Kidney capillary endothelial cell (primary cell): ENCODE measurements around the gene SLF2.
"Not testable (repeated sequence)": the region's sequence is repeated elsewhere in the genome, so short reads cannot be mapped to it uniquely, and the experiment has no call there.

Experiments
- DNase-seq: peaks from one replicate; pipeline ENCODE4 v3.0.0-alpha.2; 2018; ENCODE audit warnings: low spot score

The SLF2 gene

DNA sequence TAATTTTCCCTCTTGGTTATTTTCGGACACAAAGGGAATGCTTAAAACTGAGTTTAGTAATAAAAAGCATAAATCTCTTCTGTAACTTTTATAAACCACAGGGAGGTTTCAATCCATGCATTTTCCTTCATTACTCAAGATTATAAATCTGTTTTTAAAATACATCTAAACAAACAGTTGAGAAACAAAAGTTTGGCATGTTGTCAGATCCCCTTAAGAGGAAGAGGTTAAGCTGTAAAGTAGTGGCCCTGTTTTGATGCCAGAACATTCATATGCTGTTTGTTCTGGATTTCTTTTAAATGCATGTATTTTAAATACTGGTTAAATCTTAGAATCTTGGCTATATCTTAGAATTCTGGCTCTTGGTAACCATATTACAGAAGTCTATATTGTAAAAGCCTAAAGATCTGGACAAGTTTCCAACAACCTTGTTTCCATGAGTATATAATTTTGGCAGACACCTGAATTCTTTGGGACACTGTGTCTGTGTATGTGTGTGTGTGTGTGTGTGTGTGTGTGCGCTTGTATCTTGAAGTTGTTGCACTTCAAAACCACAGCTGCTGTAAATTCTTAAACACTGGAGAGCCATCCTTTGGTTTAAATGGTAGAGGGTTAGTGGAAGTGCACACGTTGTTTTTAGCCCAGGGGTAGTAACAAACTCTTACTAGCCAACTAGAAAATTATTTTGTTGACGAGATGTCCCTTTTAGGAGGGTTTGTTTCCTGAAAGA is 49.8 kb downstream of the SLF2 start:
- no peak for DNase-seq

- no peak for DNase-seq
Observed at GRCh38 chr10:100963826-100964225, 51.1 kb downstream of the SLF2 start.

DNA sequence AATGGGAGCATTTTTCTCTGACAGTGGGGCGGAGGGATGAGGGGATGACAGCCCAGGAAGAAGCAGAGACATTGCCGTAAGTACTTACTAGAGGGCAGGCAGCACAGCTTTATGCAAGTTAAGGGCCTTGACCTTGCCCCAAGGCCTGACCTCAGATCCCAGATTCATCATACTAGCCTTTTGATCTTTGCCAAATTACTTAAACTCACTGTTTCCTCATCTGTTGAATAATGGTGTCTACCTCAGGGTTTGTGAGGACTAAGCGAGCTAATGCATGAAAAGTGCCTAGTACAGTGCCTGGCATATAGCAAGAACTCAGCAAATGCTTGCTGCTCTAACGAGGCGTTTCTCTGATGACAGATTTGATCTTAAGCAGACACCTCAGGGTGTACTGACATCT is 53.1 kb downstream of the SLF2 start:
- no peak for DNase-seq

- no peak for DNase-seq
Observed at GRCh38 chr10:100966887-100967286, 54.1 kb downstream of the SLF2 start.

DNA sequence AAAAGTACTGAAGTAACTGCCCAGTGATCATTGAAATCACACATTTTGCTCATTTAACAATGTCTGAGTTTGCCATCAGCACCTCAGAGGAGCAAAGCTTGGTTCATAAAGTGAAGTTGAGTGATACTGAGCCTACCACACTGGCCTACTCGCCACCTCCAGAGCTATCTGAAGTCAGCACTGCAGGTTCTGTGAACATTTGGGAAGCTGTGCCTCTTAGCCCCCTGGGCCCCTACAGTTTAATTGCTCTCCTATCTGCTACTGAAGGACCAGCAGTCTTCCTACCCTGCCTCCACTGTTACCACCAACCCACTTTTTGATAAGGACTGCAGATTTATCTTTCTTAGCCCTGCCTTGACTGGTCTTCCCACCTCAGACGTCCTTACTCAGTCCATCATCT is 54.6 kb downstream of the SLF2 start:
- DNase-seq = no peak

DNA sequence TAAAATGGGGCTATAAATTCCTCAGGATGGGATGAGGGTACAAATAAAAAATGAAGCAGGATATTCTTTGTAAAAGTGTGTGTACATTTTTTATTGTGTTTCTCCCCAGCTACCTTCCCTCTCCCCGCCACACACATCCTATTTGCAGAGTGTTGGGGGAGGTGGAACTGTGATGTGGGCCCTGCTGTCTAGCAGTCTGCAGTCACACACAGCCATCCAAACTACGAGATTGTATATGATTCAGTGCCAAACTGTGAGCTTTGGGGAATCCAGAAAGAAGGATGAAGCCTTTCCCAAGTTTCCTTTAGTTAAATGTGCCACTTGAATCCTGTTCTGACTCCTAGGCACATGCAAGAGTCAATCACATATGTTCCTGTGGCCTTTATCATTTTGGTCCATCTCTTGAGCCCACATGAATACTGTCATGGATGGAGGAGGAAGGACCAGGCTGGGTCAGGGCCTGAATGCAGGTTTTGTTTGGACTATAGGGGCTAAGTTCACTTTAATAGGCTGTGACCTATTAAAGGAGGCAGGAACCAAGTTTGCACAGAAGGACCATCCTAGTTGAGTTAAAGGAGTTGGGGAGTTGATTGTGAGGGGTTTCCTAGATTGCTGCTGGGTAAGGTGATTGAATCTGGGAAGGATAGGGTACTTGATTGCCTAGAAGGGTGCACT is 55.4 kb downstream of the SLF2 start:
- no peak for DNase-seq

DNA sequence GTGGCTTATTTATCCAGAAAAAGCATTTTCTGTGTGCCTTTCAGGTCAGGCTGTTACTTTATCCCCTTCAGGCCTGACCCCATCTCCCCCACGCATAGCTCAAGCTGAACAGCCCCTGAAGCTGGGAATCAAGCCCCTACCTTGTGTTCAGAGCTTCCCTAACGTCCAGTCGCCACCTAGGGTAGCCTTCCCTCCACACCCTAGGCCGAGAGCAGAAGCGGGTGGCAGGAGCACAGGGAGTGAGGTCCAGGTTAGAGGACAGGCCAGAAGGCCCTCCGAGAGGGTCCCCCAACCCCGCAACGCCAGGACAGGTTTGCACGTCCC is 56.1 kb downstream of the SLF2 start:
- no peak for DNase-seq

DNA sequence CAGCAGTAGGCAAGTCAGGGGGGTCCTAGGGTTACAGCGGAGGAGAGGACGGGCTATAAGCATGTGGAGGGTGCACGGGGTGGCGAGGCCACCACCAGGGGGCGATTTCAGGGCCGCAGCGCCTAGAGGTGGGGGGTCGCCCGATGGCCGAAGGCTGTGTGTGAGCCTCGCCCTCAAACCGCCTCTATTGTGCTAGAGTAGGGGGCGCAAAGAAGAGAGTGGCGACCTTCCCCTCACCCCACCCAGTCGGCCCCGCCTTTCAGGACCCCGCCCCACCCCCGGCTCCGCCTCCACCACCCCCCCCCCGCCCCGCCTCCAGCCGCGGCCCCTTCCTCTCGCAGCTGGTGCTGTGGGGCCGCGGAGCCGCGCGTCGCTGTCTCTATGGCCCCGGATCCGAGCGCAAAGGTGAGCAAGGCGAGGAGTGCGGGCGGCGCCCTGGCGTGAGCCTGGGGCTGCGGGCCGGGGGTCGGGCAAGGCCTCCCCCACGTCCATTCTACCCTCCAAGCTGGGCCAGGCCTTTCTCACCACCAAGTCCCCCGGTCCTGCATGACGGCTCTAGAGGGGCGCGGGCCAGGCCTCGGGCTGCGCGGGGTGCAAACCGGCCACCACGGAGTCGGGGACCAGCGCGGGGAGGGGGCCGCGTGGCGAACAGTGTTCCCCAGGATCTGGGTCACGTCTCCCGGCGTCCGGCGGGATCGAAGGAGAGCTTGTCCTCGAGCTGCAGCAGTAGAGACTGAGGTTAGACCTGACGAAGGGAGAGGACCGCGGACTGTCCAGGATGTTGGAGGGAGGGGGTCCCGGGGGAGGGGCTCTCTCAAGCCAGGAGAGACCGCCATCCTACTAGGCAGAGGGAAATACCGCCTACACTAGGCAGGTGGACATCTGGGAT is 56.7 kb downstream of the SLF2 start, which contains the start of gene SEMA4G:
SEMA4G (plus strand) TSS at position 318 of the 889 bp plus-strand sequence. CDS start 3,409 bp downstream, outside the sequence.
- DNase-seq = peak; percentile 26

DNA sequence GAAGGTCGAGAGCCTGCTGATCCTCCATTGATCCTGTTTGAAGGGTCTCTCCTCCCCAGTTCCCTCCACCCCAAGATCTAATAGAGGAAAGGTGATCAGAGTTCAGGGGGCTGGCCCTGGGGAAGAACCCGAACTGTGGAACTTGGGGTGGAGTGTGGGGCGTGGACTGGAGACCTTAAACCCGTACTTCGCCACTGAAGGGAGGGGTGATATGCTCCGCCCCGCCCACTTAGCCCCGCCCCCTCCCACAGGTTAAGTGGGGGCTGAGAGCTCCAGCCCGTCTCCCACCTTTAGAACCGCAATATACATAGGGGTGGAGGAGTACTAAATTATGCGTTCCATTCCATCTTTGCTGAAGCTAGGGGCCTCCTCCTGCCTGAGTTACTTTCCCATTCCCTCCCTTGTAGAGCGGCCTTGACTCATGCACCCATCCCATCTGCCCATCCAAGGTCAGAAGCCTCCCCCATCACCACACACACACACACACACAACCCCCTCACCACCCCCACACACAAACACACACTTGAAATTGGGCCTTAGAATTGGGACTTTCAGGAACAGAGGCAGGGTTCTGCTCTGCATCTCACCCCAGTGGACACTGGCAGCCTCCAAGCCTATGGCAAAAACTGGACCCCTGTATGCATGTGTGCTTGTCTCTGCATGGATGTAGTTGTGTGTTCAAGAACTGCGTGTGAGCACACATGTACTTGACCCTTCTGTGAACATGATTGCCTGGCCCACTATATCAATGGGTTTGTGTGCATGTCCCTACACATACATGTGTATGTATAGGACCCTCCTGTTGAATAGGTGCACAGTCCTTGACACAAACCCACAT is 57.5 kb downstream of the SLF2 start:
- DNase-seq = no peak

DNA sequence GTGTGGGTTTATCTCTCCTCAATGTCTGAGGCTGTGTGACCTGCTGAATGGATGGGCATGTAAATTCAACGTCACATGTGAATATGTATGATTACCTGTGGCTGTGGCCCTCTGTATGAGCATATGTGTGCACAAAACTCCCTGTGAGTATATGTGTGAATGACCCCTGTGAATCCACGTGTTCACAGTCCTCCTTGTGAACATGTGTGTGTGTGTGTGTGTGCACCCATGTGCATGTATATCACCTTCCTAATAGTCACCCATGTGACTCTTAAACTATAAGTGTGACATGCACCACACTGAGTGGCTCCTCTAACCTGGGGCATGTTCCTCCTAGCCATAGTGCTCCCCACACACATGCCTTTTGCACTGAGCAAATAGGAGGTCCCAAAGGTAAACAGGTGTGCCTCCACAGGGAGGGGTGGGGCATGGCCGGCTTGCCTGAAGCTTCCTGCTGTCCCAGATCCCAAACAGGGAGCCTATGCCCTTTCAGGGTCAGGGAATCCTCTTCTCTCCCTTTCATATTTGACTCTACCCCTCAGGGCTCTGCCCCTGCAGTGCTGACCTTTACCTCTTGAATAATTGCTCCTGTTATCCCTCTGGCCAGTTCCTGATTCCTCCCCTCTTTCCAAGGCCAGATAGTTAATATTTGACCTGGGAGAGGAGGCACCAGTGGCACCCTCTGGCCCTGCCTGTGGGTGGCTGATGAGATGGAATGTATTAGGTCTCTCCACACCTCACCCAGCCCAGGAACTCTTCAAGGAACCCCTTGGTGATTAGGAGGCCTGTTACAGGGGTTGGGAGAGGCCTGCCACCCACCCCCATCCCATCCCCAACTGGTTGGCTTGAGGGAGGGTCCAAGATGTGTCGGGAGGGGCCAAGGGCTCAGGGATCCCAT is 58.4 kb downstream of the SLF2 start:
- DNase-seq = no peak

- no peak for DNase-seq
Observed at GRCh38 chr10:100972115-100972903, 59.5 kb downstream of the SLF2 start.

- DNase-seq = no peak
Observed at GRCh38 chr10:100972904-100973535, 60.3 kb downstream of the SLF2 start.

DNA sequence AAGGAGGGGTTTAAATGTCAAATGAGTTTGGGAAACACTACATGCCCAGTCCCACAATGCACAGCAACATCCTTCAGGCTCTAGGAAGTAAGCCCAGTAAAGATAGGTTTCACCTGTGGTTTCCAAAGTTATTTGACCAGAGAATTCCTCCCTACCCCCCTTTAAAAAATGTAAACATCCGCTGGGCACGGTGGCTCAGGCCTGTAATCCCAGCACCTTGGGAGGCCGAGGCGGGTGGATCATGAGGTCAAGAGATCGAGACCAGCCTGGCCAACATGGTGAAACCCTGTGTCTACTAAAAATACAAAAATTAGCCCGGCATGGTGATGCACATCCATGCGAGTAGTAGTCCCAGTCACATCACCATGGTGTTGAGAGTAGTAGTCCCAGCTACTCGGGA is 62.6 kb downstream of the SLF2 start:
- not testable (repeated sequence) for DNase-seq

DNA sequence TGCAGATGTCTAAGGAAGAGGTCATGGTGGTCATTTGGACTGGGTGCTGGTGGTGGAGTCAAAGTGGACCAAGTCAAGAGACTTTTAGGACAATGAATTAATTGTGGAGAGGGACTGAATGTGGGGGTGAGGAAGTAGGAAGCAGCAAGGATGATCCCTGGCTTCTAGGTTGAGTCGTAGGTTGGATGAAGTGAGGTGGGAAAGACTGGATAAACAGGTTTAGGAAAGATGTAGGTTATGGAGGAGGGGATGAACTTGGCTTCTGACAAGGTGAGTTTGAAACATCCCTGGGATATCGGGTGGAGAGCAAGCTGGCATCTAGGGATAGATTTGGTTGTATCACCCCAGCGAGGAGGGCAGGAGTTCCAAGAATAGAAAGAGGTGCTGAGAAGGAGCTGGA is 64.1 kb downstream of the SLF2 start:
- no peak for DNase-seq

GRCh38 chr10:100977436-100977835 is 64.7 kb downstream of the SLF2 start:
- no peak for DNase-seq

GRCh38 chr10:100978121-100978900 is 65.5 kb downstream of the SLF2 start:
- DNase-seq = no peak

- DNase-seq = no peak
Observed at GRCh38 chr10:100978901-100979195, 66.1 kb downstream of the SLF2 start.

- DNase-seq = no peak
Observed at GRCh38 chr10:100979791-100980272, 67.1 kb downstream of the SLF2 start.

DNA sequence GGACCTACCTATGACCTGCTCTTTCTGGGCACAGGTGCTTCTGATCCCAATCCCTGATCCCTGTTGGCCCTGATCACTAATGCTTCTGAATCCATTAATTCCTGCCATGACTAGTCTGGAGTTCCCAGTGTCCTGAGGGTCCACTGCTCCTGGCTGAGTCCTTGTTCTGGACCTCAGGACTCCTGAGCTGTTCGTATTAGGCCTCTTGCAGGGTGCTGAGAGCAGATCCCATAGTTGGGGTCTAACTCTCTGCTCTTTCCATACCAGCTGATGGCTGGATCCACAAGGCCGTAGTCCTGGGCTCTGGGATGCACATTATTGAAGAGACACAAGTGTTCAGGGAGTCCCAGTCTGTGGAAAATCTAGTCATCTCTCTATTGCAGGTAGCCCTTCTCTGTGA is 67.5 kb downstream of the SLF2 start:
- DNase-seq = no peak
